ENCODE measurements around the gene HOXB1.
A peak's percentile ranks its signal among the peaks of the same experiment; 100 is the strongest.

HOXB1 gene

GRCh38 chr17:48567209-48567608 lies 36.4 kb upstream of the HOXB1 start:
- DNase-seq, result no peak

GRCh38 chr17:48566717-48567116 lies 35.9 kb upstream of the HOXB1 start:
- DNase-seq, result no peak

- DNase-seq, result no peak
Measured at GRCh38 chr17:48565925-48566710, 35.3 kb upstream of the HOXB1 start.

GRCh38 chr17:48565022-48565554 lies 34.3 kb upstream of the HOXB1 start:
- no peak for DNase-seq

GRCh38 chr17:48564188-48565021 lies 33.6 kb upstream of the HOXB1 start:
- DNase-seq, result no peak

GRCh38 chr17:48563867-48564187 lies 33.0 kb upstream of the HOXB1 start:
- DNase-seq, result no peak

- no peak for DNase-seq
Measured at GRCh38 chr17:48563385-48563838, 32.6 kb upstream of the HOXB1 start.

- no peak for DNase-seq
Measured at GRCh38 chr17:48562934-48563333, 32.1 kb upstream of the HOXB1 start.

GRCh38 chr17:48561884-48562810 lies 31.3 kb upstream of the HOXB1 start:
- no peak for DNase-seq

GRCh38 chr17:48559840-48560817 lies 29.3 kb upstream of the HOXB1 start:
- no peak for DNase-seq

GRCh38 chr17:48559122-48559839 lies 28.5 kb upstream of the HOXB1 start:
- no peak for DNase-seq

GRCh38 chr17:48558831-48559121 lies 28.0 kb upstream of the HOXB1 start:
- no peak for DNase-seq

GRCh38 chr17:48558057-48558830 lies 27.4 kb upstream of the HOXB1 start:
- DNase-seq, result no peak

- no peak for DNase-seq
Measured at GRCh38 chr17:48556576-48557401, 26.0 kb upstream of the HOXB1 start.

GRCh38 chr17:48556229-48556575 lies 25.4 kb upstream of the HOXB1 start:
- no peak for DNase-seq

- DNase-seq, result peak; percentile 27
Measured at GRCh38 chr17:48555258-48556228, 24.7 kb upstream of the HOXB1 start.

- DNase-seq, result no peak
Measured at GRCh38 chr17:48554412-48555257, 23.8 kb upstream of the HOXB1 start.
